ENCODE data around the gene CFAP210.

- no peak for TF ChIP-seq POLR2A (IDR thresholded peaks at IDR 0.05)
- no peak for TF ChIP-seq CTCF (IDR thresholded peaks at IDR 0.05)
Observed at GRCh38 chr2:169640104-169640503, 54.1 kb downstream of the CFAP210 start.
